SIG-M5 (cell line): ENCODE data around the gene THBS3.

Experiments used
- DNase-seq: peaks from one replicate; lab custom pipeline; 2025; lab: John Stamatoyannopoulos, UW

The THBS3 gene

GRCh38 chr1:155187456-155187891 lies 20.2 kb downstream of the THBS3 start:
- DNase-seq: no peak

GRCh38 chr1:155186794-155187455 lies 20.8 kb downstream of the THBS3 start:
- DNase-seq: no peak

- no peak for DNase-seq
These were observed 21.5 kb downstream of the THBS3 start for GRCh38 chr1:155186067-155186793.

GRCh38 chr1:155185783-155186066 lies 22.0 kb downstream of the THBS3 start:
- no peak for DNase-seq

- no peak for DNase-seq
These were observed 22.6 kb downstream of the THBS3 start for GRCh38 chr1:155184835-155185782.

GRCh38 chr1:155184351-155184811 lies 23.3 kb downstream of the THBS3 start:
- no peak for DNase-seq

GRCh38 chr1:155183775-155184221 lies 23.9 kb downstream of the THBS3 start:
- no peak for DNase-seq

- DNase-seq: no peak
These were observed 25.6 kb downstream of the THBS3 start for GRCh38 chr1:155182052-155182550.

- DNase-seq: no peak
These were observed 26.2 kb downstream of the THBS3 start for GRCh38 chr1:155181371-155182051.

- no peak for DNase-seq
These were observed 28.3 kb downstream of the THBS3 start for GRCh38 chr1:155179112-155180031.

GRCh38 chr1:155178441-155179111 lies 29.1 kb downstream of the THBS3 start:
- no peak for DNase-seq

GRCh38 chr1:155177918-155178281 lies 29.8 kb downstream of the THBS3 start:
- no peak for DNase-seq

- no peak for DNase-seq
These were observed 30.3 kb downstream of the THBS3 start for GRCh38 chr1:155177192-155177917.

- peak; percentile 30 for DNase-seq
These were observed 31.1 kb downstream of the THBS3 start for GRCh38 chr1:155176544-155177071.

- DNase-seq: no peak
These were observed 31.7 kb downstream of the THBS3 start for GRCh38 chr1:155175927-155176371.

- DNase-seq: no peak
These were observed 32.3 kb downstream of the THBS3 start for GRCh38 chr1:155175281-155175926.

GRCh38 chr1:155174324-155175280 lies 33.1 kb downstream of the THBS3 start:
- no peak for DNase-seq
